ENCODE results near the gene SLC6A18.

DNA sequence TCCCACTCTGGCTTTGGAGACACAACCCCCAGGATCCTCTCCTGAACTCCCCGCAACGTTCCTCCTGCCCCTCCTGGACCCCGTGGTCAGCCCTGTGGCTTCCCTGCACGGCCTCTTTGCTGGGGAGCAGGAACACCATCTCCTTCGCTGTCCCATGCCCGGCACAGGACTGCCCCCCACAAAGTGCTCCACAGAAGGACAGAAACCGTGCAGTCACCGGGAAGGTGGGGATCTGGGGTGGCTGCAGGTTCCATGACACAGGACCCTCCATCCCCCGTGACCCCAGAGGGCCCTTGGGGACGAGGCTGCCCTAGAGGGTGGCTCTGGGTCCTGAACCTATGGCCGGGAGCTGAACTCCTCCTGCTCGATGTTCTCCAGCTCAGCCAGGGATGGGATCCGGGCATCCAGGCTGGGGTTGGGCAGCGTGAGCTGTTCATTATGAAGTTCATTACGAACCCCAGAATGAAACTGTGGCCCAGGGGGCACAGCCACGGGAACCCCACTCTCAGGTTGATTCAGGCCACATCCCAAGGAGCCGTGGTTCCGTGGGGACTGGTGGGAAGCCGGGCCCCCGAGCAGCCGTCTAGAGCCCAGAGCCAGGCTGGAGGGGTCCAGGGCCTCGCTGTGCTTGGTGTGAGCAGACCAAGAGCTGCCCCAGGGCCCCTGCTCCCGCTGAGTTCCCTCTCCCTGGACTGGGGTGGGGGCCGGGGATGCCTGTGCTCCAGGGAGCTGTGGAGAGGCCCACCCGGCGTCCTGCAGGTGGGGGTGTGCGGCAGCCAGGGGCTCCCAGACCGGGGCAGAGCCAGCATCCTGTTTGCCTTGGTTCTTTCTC is 24.5 kb upstream of the SLC6A18 start:
- TF ChIP-seq, protein P1, sequence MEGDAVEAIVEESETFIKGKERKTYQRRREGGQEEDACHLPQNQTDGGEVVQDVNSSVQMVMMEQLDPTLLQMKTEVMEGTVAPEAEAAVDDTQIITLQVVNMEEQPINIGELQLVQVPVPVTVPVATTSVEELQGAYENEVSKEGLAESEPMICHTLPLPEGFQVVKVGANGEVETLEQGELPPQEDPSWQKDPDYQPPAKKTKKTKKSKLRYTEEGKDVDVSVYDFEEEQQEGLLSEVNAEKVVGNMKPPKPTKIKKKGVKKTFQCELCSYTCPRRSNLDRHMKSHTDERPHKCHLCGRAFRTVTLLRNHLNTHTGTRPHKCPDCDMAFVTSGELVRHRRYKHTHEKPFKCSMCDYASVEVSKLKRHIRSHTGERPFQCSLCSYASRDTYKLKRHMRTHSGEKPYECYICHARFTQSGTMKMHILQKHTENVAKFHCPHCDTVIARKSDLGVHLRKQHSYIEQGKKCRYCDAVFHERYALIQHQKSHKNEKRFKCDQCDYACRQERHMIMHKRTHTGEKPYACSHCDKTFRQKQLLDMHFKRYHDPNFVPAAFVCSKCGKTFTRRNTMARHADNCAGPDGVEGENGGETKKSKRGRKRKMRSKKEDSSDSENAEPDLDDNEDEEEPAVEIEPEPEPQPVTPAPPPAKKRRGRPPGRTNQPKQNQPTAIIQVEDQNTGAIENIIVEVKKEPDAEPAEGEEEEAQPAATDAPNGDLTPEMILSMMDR (IDR thresholded peaks at IDR 0.05) = no peak
- TF ChIP-seq POLR2A (IDR thresholded peaks at IDR 0.05) = no peak

All from esophagus squamous epithelium (tissue), 4 donors.